Fibroblast of skin of left biceps (primary cell): ENCODE measurements around the gene KLK2.
"Not testable (repeated sequence)": the region's sequence is repeated elsewhere in the genome, so short reads cannot be mapped to it uniquely, and the experiment has no call there.

Experiments used
- DNase-seq, 2 experiments: peaks; one replicate each; pipeline ENCODE4 v3.0.0-alpha.2; 2013; ENCODE audit warnings: low read depth in 2 of 2

Gene KLK2

GRCh38 chr19:50894478-50895356 lies 21.5 kb downstream of the KLK2 start:
- DNase-seq, result no peak

GRCh38 chr19:50896089-50896590 lies 22.9 kb downstream of the KLK2 start:
- DNase-seq, result not testable (repeated sequence)

- no peak for DNase-seq
Measured at GRCh38 chr19:50896591-50897190, 23.5 kb downstream of the KLK2 start.

- no peak for DNase-seq
Measured at GRCh38 chr19:50897191-50897607, 24.0 kb downstream of the KLK2 start.

- no peak for DNase-seq
Measured at GRCh38 chr19:50897612-50898011, 24.4 kb downstream of the KLK2 start.

GRCh38 chr19:50898018-50898417 lies 24.8 kb downstream of the KLK2 start:
- no peak for DNase-seq

GRCh38 chr19:50899569-50899968 lies 26.3 kb downstream of the KLK2 start:
- no peak for DNase-seq

GRCh38 chr19:50902640-50903039 lies 29.4 kb downstream of the KLK2 start:
- DNase-seq, result no peak

GRCh38 chr19:50906217-50906616 lies 33.0 kb downstream of the KLK2 start:
- DNase-seq, result no peak

GRCh38 chr19:50908336-50908735 lies 35.1 kb downstream of the KLK2 start:
- no peak for DNase-seq

GRCh38 chr19:50909240-50910070 lies 36.2 kb downstream of the KLK2 start:
- DNase-seq, result no peak

- no peak for DNase-seq
Measured at GRCh38 chr19:50910722-50911121, 37.5 kb downstream of the KLK2 start.

GRCh38 chr19:50911206-50912101 lies 38.2 kb downstream of the KLK2 start, which contains the start of gene KLK4:
Gene KLK4 (minus strand): TSS chr19:50911395. CDS start chr19:50910738, 657 bp downstream.
- DNase-seq, result no peak

- no peak for DNase-seq
Measured at GRCh38 chr19:50912102-50912599, 38.9 kb downstream of the KLK2 start.

GRCh38 chr19:50912727-50913716 lies 39.8 kb downstream of the KLK2 start:
- DNase-seq, result no peak

GRCh38 chr19:50916069-50916468 lies 42.8 kb downstream of the KLK2 start:
- DNase-seq, result no peak

GRCh38 chr19:50921426-50922316 lies 48.4 kb downstream of the KLK2 start:
- DNase-seq, result no peak

GRCh38 chr19:50922317-50922853 lies 49.1 kb downstream of the KLK2 start:
- DNase-seq, result peak; percentile 15 to 29
